HEK293 (cell line): ENCODE data around the gene BIRC6.

Source experiments
- CTCF ChIA-PET: fragments of 350-600 bp; formaldehyde crosslinking; extraction: SDS; loops from one replicate; lab custom pipeline; 2021; ENCODE audit warnings: antibody characterized with exemption; lab: Yijun Ruan, JAX
- POLR2A ChIA-PET: fragments of 300-600 bp; formaldehyde crosslinking; extraction: SDS; loops from one replicate; lab custom pipeline; 2020; ENCODE audit warnings: antibody characterized with exemption, inconsistent platforms; lab: Yijun Ruan, JAX
- H3K27ac ChIP-seq: fragments of 200-500 bp; sonication (Bioruptor generic); 2 replicates; pipeline ENCODE4 v1.5.1; 2014; ENCODE audit warnings: low read depth, low read length, control low read depth, inconsistent platforms; ENCODE audit errors: extremely low read depth
- H3K36me3 ChIP-seq, 2 experiments: fragments of 200-500 bp in 1 of 2; sonication (Bioruptor generic) in 1 of 2; 1 replicate in 1 of 2; 2 replicates in 1 of 2; pipeline ENCODE4 v1.5.1; 2014 to 2017; ENCODE audit warnings: inconsistent platforms in 2 of 2, low read length in 2 of 2; ENCODE audit not compliant: control insufficient read depth in 2 of 2, insufficient read depth in 1 of 2
- H3K4me1 ChIP-seq: fragments of 200-500 bp; sonication (Bioruptor generic); 2 replicates; pipeline ENCODE4 v1.5.1; 2014; ENCODE audit warnings: mild to moderate bottlenecking, low read length, inconsistent platforms; ENCODE audit not compliant: control insufficient read depth, insufficient read depth
- H3K4me3 ChIP-seq: 2 replicates; pipeline ENCODE4 v1.5.1; 2011; ENCODE audit warnings: low read depth, mild to moderate bottlenecking, control low read depth, low read length, moderate library complexity
- H3K9me3 ChIP-seq: fragments of 200-500 bp; sonication (Bioruptor generic); 2 replicates; pipeline ENCODE4 v1.5.1; 2014; ENCODE audit warnings: low read depth, low read length, inconsistent platforms; ENCODE audit not compliant: control insufficient read depth, insufficient read depth
- KLF10 ChIP-seq: fragments of 450-650 bp; IDR thresholded peaks from 2 replicates; pipeline ENCODE4 v1.5.1; 2018; ENCODE audit warnings: missing biosample characterization, mild to moderate bottlenecking, missing genetic modification characterization
- KLF9 ChIP-seq: fragments of 450-650 bp; formaldehyde crosslinking; IDR thresholded peaks from 2 replicates; pipeline ENCODE4 v1.5.1; 2016; ENCODE audit warnings: missing biosample characterization, missing genetic modification characterization, low read depth
- ZBTB10 ChIP-seq: fragments of 450-650 bp; formaldehyde crosslinking; IDR thresholded peaks from 2 replicates; pipeline ENCODE4 v1.5.1; 2016; ENCODE audit warnings: missing biosample characterization, missing genetic modification characterization
- ZEB2 ChIP-seq: fragments of 450-650 bp; formaldehyde crosslinking; IDR thresholded peaks from 2 replicates; pipeline ENCODE4 v1.5.1; 2016; ENCODE audit warnings: missing biosample characterization, missing genetic modification characterization
- ZFP3 ChIP-seq: fragments of 450-650 bp; formaldehyde crosslinking; IDR thresholded peaks from 2 replicates; pipeline ENCODE4 v1.5.1; 2016; ENCODE audit warnings: low read depth, missing biosample characterization, missing genetic modification characterization
- ZFP69B ChIP-seq: fragments of 450-650 bp; formaldehyde crosslinking; IDR thresholded peaks from 2 replicates; pipeline ENCODE4 v1.5.1; 2016; ENCODE audit warnings: missing biosample characterization, missing genetic modification characterization
- ZNF138 ChIP-seq: fragments of 450-650 bp; formaldehyde crosslinking; IDR thresholded peaks from 2 replicates; pipeline ENCODE4 v1.5.1; 2016; ENCODE audit warnings: missing biosample characterization, missing genetic modification characterization, borderline replicate concordance
- ZNF184 ChIP-seq: fragments of 450-650 bp; IDR thresholded peaks from 2 replicates; pipeline ENCODE4 v1.5.1; 2018; ENCODE audit warnings: missing biosample characterization, mild to moderate bottlenecking, missing genetic modification characterization
- ZNF2 ChIP-seq: fragments of 450-650 bp; formaldehyde crosslinking; IDR thresholded peaks from 2 replicates; pipeline ENCODE4 v1.5.1; 2016; ENCODE audit warnings: missing biosample characterization, missing genetic modification characterization
- ZNF221 ChIP-seq: fragments of 450-650 bp; formaldehyde crosslinking; IDR thresholded peaks from 2 replicates; pipeline ENCODE4 v1.5.1; 2017; ENCODE audit warnings: missing biosample characterization, missing genetic modification characterization, borderline replicate concordance
- ZNF518A ChIP-seq: fragments of 450-650 bp; formaldehyde crosslinking; conservative IDR thresholded peaks from 2 replicates; pipeline ENCODE4 v1.5.1; 2016; ENCODE audit warnings: low read depth, missing biosample characterization, missing genetic modification characterization
- ZNF529 ChIP-seq: fragments of 450-650 bp; formaldehyde crosslinking; IDR thresholded peaks from 2 replicates; pipeline ENCODE4 v1.5.1; 2017; ENCODE audit warnings: missing genetic modification characterization, missing biosample characterization; ENCODE audit not compliant: insufficient replicate concordance
- ZNF530 ChIP-seq: fragments of 450-650 bp; formaldehyde crosslinking; IDR thresholded peaks from 2 replicates; pipeline ENCODE4 v1.5.1; 2016; ENCODE audit warnings: low read depth, missing biosample characterization, missing genetic modification characterization
- ZNF555 ChIP-seq: fragments of 450-650 bp; formaldehyde crosslinking; conservative IDR thresholded peaks from 2 replicates; pipeline ENCODE4 v1.5.1; 2017; ENCODE audit warnings: missing biosample characterization, mild to moderate bottlenecking, missing genetic modification characterization, inconsistent platforms
- ZNF600 ChIP-seq: fragments of 450-650 bp; formaldehyde crosslinking; IDR thresholded peaks from 2 replicates; pipeline ENCODE4 v1.5.1; 2016; ENCODE audit warnings: missing biosample characterization, missing genetic modification characterization
- ZNF610 ChIP-seq: fragments of 450-650 bp; formaldehyde crosslinking; IDR thresholded peaks from 2 replicates; pipeline ENCODE4 v1.5.1; 2016; ENCODE audit warnings: missing biosample characterization, missing genetic modification characterization, borderline replicate concordance
- ZNF624 ChIP-seq: fragments of 450-650 bp; formaldehyde crosslinking; IDR thresholded peaks from 2 replicates; pipeline ENCODE4 v1.5.1; 2017; ENCODE audit warnings: missing biosample characterization, missing genetic modification characterization
- ZNF639 ChIP-seq: fragments of 450-650 bp; formaldehyde crosslinking; IDR thresholded peaks from 2 replicates; pipeline ENCODE4 v1.5.1; 2016; ENCODE audit warnings: missing biosample characterization, missing genetic modification characterization
- ZXDB ChIP-seq: fragments of 450-650 bp; formaldehyde crosslinking; IDR thresholded peaks from 2 replicates; pipeline ENCODE4 v1.5.1; 2016; ENCODE audit warnings: missing biosample characterization, missing genetic modification characterization
- TF ChIP-seq, protein P1 (sequence below): fragments of 450-650 bp; formaldehyde crosslinking; IDR thresholded peaks from 2 replicates; pipeline ENCODE4 v1.5.1; 2016; ENCODE audit warnings: missing biosample characterization, missing genetic modification characterization, borderline replicate concordance
- TF ChIP-seq, protein P2 (sequence below): fragments of 450-650 bp; formaldehyde crosslinking; IDR thresholded peaks from 2 replicates; pipeline ENCODE4 v1.5.1; 2016; ENCODE audit warnings: missing biosample characterization, missing genetic modification characterization

The BIRC6 gene

DNA sequence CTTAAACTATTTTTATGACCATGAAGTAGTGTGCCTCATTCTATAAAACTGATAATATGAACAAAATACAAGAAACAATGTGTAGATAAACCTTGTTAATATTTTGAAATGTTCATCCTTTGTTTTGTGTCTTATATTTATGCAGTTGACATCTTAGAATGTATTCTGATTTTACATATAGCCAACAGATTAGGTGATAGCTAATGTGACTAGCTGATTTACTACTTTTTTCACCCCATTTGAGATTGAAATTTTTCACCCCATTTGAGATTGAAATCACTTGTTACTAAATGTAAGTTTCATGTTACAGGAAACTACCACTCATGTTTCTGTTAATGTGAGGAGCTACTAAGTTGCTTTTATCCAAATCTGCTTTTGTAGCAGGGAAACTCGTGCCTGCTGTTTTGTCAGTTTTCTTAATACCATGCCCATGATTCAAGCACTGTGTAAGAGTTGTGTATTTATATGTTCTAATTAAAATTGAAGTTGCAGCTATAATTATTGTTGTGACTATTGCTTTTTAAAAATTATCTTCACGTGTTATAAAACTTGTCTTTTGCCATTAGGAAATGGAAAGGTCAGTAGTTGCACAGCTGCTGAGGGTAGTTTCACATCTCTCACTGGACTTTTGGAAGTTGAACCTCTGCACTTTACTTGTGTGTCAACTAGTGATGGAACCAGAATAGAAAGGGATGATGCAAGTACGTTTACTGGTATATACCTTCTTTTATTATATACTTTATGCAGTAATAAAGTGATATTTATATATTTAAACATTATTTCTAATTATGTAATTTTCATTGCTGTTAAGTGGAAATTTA lies 96.6 kb downstream of the BIRC6 start (continued):
- no peak for TF ChIP-seq ZFP3 (tag by site-specific recombination)
- no peak for TF ChIP-seq ZNF639 (tag by site-specific recombination)
- no peak for TF ChIP-seq ZNF184 (tag by site-specific recombination)
- no peak for TF ChIP-seq ZEB2 (tag by site-specific recombination)
- no peak for TF ChIP-seq KLF9 (tag by site-specific recombination)
- TF ChIP-seq ZNF221 (tag by site-specific recombination), result no peak

GRCh38 chr2:32455816-32456215 lies 99.0 kb downstream of the BIRC6 start:
- ChIA-PET POLR2A (interaction anchor here (0.7 kb wide), 1 partner anchor 291 kb away, joined by 4 read pairs; no protein-coding TSS in a partner anchor), CTCF (no interaction called here)

More at GRCh38 chr2:32455816-32456215, 99.0 kb downstream of the BIRC6 start:
- Histone ChIP-seq H3K36me3 (peaks cover 0 to 22% of the 10 kb centered on the region in 2 experiments; a peak in 2 of 3 replicates), H3K27ac (no peak overlapping the region), H3K4me1 (peaks cover 9% of the 10 kb centered on the region; the same call in 1 of the 2 replicates), H3K4me3 (no peak overlapping the region)
- TF ChIP-seq ZBTB10 (tag by site-specific recombination) (no peak), ZNF530 (no peak), ZNF624 (tag by site-specific recombination) (no peak), ZNF555 (tag by site-specific recombination) (no peak), ZNF2 (tag by site-specific recombination) (no peak), ZNF518A (tag by site-specific recombination) (no peak), ZXDB (no peak), ZFP69B (tag by site-specific recombination) (no peak), KLF9 (tag by site-specific recombination) (no peak), ZNF529 (tag by site-specific recombination) (no peak), ZNF600 (tag by site-specific recombination) (no peak), KLF10 (tag by site-specific recombination) (no peak), ZNF138 (tag by site-specific recombination) (no peak), ZNF610 (tag by site-specific recombination) (no peak)
- TF ChIP-seq, protein P1, sequence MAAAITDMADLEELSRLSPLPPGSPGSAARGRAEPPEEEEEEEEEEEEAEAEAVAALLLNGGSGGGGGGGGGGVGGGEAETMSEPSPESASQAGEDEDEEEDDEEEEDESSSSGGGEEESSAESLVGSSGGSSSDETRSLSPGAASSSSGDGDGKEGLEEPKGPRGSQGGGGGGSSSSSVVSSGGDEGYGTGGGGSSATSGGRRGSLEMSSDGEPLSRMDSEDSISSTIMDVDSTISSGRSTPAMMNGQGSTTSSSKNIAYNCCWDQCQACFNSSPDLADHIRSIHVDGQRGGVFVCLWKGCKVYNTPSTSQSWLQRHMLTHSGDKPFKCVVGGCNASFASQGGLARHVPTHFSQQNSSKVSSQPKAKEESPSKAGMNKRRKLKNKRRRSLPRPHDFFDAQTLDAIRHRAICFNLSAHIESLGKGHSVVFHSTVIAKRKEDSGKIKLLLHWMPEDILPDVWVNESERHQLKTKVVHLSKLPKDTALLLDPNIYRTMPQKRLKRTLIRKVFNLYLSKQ (tag by site-specific recombination), result no peak
- TF ChIP-seq, protein P2, sequence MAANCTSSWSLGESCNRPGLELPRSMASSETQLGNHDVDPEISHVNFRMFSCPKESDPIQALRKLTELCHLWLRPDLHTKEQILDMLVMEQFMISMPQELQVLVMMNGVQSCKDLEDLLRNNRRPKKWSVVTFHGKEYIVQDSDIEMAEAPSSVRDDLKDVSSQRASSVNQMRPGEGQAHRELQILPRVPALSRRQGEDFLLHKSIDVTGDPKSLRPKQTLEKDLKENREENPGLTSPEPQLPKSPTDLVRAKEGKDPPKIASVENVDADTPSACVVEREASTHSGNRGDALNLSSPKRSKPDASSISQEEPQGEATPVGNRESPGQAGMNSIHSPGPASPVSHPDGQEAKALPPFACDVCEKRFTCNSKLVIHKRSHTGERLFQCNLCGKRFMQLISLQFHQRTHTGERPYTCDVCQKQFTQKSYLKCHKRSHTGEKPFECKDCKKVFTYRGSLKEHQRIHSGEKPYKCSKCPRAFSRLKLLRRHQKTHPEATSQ (tag by site-specific recombination), result no peak
- TF ChIP-seq, all 188 proteins: peak for 0
- H3K9me3 ChIP-seq, result no peaks in the 10 kb centered on the region
